Sigmoid colon (tissue), 7 donors: ENCODE data around the gene ANKS6. TPM values are rescaled to one million over a fixed set of nuclear protein-coding genes. Genes with fewer than 3 reads are reported as not detected.

Experiments
- DNase-seq: peaks from one replicate; pipeline ENCODE4 v3.0.0-alpha.2; 2019
- H3K27ac ChIP-seq, 4 donors: fragments of 200-600 bp; sonication (generic); one replicate each; pipeline ENCODE4 v1.5.1; 2016 to 2019; ENCODE audit warnings: mild to moderate bottlenecking in 1 of 4
- H3K27me3 ChIP-seq, 3 donors: fragments of 200-600 bp; sonication (generic); one replicate each; pipeline ENCODE4 v1.5.1; 2019; ENCODE audit warnings: mild to moderate bottlenecking in 1 of 3
- H3K36me3 ChIP-seq, 4 donors: fragments of 200-600 bp; sonication (generic); one replicate each; pipeline ENCODE4 v1.5.1; 2016 to 2019
- H3K4me1 ChIP-seq, 4 donors: fragments of 200-600 bp; sonication (generic); one replicate each; pipeline ENCODE4 v1.5.1; 2017 to 2019
- H3K4me3 ChIP-seq, 4 donors: fragments of 200-600 bp; sonication (generic); one replicate each; pipeline ENCODE4 v1.5.1; 2017 to 2019; ENCODE audit warnings: mild to moderate bottlenecking in 2 of 4, moderate library complexity in 1 of 4
- H3K9me3 ChIP-seq, 4 donors: fragments of 200-600 bp in 3 of 4; sonication (generic) in 3 of 4; one replicate each; pipeline versions ENCODE4 v1.5.1 to v1.6.1; 2013 to 2019
- CTCF ChIP-seq, 4 experiments: fragments of 450-650 bp in 3 of 4; fragments of 200-600 bp in 1 of 4; IDR thresholded peaks; one replicate each; pipeline ENCODE4 v1.5.1; 2016 to 2019; ENCODE audit warnings: antibody characterized with exemption in 4 of 4, mild to moderate bottlenecking in 3 of 4, moderate library complexity in 2 of 4
- EP300 ChIP-seq, 4 donors: sonication (generic); formaldehyde crosslinking; IDR thresholded peaks; one replicate each; pipeline ENCODE4 v1.6.1; 2017; ENCODE audit warnings: antibody characterized with exemption in 4 of 4
- POLR2A ChIP-seq, 2 donors: fragments of 450-650 bp; IDR thresholded peaks; one replicate each; pipeline ENCODE4 v1.6.1; 2016; ENCODE audit warnings: antibody characterized with exemption in 2 of 2, mild to moderate bottlenecking in 2 of 2, moderate library complexity in 2 of 2
- POLR2AphosphoS5 ChIP-seq, 4 donors: sonication (generic); formaldehyde crosslinking; IDR thresholded peaks; one replicate each; pipeline ENCODE4 v1.6.1; 2017; ENCODE audit warnings: antibody characterized with exemption in 4 of 4
- WGBS, 2 donors: extraction: QIAGEN DNeasy Blood & Tissue Kit; methylation state at CpG; one replicate each; pipeline ENCODE4 v1.1.7; 2013; 5-methylcytosine and 5-hydroxymethylcytosine counted together
- intact Hi-C: fragments of 100-400 bp; cut with DNase I; formaldehyde crosslinking; loops from one replicate; pipeline ENCODE4 v1.15.1; 2023
- polyA plus RNA-seq, 3 donors: library from polyadenylated mRNA; stranded (reverse); fragments of 200-250 nt; gene quantifications; one replicate each; pipeline ENCODE4 v1.2.3, GENCODE V29; 2013
- total RNA-seq, 4 donors: library from RNA; depleted of rRNA; stranded (reverse); fragments of >200 nt; gene quantifications; one replicate each; pipeline ENCODE4 v1.1.0, GENCODE V29; 2016
- donor health status: healthy with polysubstance abuse.
- donor health status: Bipolar disorder and iron deficiency.
- donor health status: healthy.

Gene ANKS6
- total and polyA plus RNA-seq, 7 donors, result 5.4 to 22.8 (median 10.7) TPM

GRCh38 chr9:98750364-98751060 lies 45.8 kb downstream of the ANKS6 start:
- peaks cover 0 to 83% (median 35%) of the 10 kb centered on the region in 4 donors for H3K36me3 ChIP-seq
- no peaks in the 10 kb centered on the region for H3K4me1 ChIP-seq
- no peaks in the 10 kb centered on the region for H3K9me3 ChIP-seq
- no peak overlapping the region for H3K4me3 ChIP-seq
- no peak for DNase-seq
- TF ChIP-seq EP300 (IDR thresholded peaks at IDR 0.05) (no peak), CTCF (IDR thresholded peaks at IDR 0.05) (no peak)
- 87 to 92% methylated on average over 5 of the region's 5 CpGs for WGBS, 2 donors
- H3K27ac ChIP-seq, result no peak overlapping the region
- intact Hi-C loops, result no loop called here
- H3K27me3 ChIP-seq, result no peaks in the 10 kb centered on the region

- no peak for DNase-seq
- H3K4me3 ChIP-seq, result no peak overlapping the region
- no peak overlapping the region for H3K27ac ChIP-seq
- H3K4me1 ChIP-seq, result no peaks in the 10 kb centered on the region
- intact Hi-C loops, result no loop called here
- H3K9me3 ChIP-seq, result no peaks in the 10 kb centered on the region
- WGBS, 2 donors, result 92 to 98% methylated on average over 5 of the region's 5 CpGs
- TF ChIP-seq POLR2AphosphoS5 (IDR thresholded peaks at IDR 0.05) (no peak), POLR2A (IDR thresholded peaks at IDR 0.05) (no peak), EP300 (IDR thresholded peaks at IDR 0.05) (no peak), CTCF (IDR thresholded peaks at IDR 0.05) (no peak)
- H3K27me3 ChIP-seq, result no peaks in the 10 kb centered on the region
- H3K36me3 ChIP-seq, result peaks cover 0 to 78% (median 21%) of the 10 kb centered on the region in 4 donors
These were observed 48.9 kb downstream of the ANKS6 start for GRCh38 chr9:98747476-98747875.

- Histone ChIP-seq H3K27me3 (no peaks in the 10 kb centered on the region), H3K4me3 (no peak overlapping the region), H3K36me3 (peaks cover 0 to 62% (median 19%) of the 10 kb centered on the region in 4 donors), H3K9me3 (no peaks in the 10 kb centered on the region), H3K27ac (no peak overlapping the region), H3K4me1 (no peaks in the 10 kb centered on the region)
- intact Hi-C loops, result no loop called here
- WGBS, 2 donors, result 94 to 96% methylated on average over 7 of the region's 7 CpGs
- no peak for DNase-seq
- no peak for TF ChIP-seq POLR2AphosphoS5 (IDR thresholded peaks at IDR 0.05)
- no peak for TF ChIP-seq EP300 (IDR thresholded peaks at IDR 0.05)
- TF ChIP-seq POLR2A (IDR thresholded peaks at IDR 0.05), result no peak
- TF ChIP-seq CTCF (IDR thresholded peaks at IDR 0.05), result no peak
These were observed 50.9 kb downstream of the ANKS6 start for GRCh38 chr9:98745470-98745869.

- TF ChIP-seq POLR2AphosphoS5 (IDR thresholded peaks at IDR 0.05) (no peak), POLR2A (IDR thresholded peaks at IDR 0.05) (no peak), EP300 (IDR thresholded peaks at IDR 0.05) (no peak), CTCF (IDR thresholded peaks at IDR 0.05) (no peak)
- Histone ChIP-seq H3K27me3 (no peaks in the 10 kb centered on the region), H3K9me3 (no peaks in the 10 kb centered on the region), H3K4me1 (no peaks in the 10 kb centered on the region), H3K36me3 (peaks cover 0 to 52% (median 9%) of the 10 kb centered on the region in 4 donors), H3K27ac (no peak overlapping the region), H3K4me3 (no peak overlapping the region)
- intact Hi-C loops, result no loop called here
- WGBS, 2 donors, result 94 to 95% methylated on average over 14 of the region's 14 CpGs
- DNase-seq, result no peak
These were observed 52.3 kb downstream of the ANKS6 start for GRCh38 chr9:98743818-98744611.
